HG03095 (cell line): ENCODE results near the gene UBASH3A.
"Not testable (repeated sequence)": the region's sequence is repeated elsewhere in the genome, so short reads cannot be mapped to it uniquely, and the experiment has no call there.

Experiments used
- ATAC-seq: cut with Tn5 transposase; IDR thresholded peaks from one replicate; pipeline ENCODE4 v1.9.1; 2021; ENCODE audit warnings: moderate library complexity; ENCODE audit not compliant: unreplicated experiment

UBASH3A gene

DNA sequence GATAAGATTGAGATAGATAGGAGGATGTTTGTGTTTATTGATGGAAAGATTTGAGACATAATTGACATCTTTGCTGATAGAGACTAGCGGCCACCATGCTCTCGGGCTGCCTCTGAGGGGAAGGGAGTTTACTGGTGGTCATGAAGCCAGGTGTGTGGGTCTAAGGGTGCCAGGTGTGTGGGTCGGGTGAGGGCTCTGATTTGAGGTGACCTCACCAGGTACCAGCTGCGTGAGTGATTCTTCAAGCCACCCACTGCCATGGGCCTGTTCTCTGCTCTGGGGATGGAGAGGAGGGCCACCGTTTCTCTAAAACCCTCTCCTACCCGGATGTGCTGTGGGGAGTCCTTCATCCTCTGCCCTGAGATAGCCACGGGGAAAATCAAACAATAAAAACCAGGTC lies 3.2 kb downstream of the UBASH3A start:
- no peak for ATAC-seq

GRCh38 chr21:42407476-42407875 lies 3.8 kb downstream of the UBASH3A start:
- ATAC-seq, result no peak

DNA sequence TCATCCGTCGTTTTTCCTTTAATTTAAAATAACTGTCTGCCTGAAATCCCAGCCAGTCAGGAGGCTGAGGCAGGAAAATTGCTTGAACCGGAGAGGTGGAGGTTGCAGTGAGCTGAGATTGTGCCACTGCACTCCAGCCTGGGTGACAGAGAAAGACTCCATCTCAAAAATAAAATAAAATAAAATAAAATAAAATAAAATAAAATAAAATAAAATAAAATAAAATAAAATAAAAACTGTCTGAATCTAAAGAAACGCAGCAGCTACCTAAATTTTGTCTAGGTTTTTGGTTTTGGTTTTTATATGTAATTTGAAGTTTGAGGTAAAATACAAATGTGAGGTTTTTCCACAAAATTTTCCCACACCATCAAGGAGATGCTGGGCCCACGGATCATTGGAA lies 5.0 kb downstream of the UBASH3A start:
- not testable (repeated sequence) for ATAC-seq

DNA sequence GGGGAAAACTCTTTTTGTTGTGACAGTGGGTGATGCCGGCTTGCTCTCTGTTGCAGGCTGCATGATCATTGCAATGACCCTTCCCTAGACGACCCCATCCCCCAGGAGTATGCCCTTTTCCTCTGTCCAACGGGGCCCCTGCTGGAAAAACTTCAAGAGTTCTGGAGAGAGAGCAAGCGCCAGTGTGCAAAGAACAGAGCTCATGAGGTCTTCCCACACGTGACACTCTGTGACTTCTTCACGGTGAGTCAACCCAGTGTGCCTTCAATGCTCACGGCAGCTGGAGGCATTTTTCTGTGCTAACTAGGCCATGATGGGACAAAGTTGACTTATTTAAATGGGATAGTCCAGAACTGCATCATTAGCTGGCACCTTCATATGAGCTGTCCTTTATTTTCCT lies 5.7 kb downstream of the UBASH3A start:
- no peak for ATAC-seq

DNA sequence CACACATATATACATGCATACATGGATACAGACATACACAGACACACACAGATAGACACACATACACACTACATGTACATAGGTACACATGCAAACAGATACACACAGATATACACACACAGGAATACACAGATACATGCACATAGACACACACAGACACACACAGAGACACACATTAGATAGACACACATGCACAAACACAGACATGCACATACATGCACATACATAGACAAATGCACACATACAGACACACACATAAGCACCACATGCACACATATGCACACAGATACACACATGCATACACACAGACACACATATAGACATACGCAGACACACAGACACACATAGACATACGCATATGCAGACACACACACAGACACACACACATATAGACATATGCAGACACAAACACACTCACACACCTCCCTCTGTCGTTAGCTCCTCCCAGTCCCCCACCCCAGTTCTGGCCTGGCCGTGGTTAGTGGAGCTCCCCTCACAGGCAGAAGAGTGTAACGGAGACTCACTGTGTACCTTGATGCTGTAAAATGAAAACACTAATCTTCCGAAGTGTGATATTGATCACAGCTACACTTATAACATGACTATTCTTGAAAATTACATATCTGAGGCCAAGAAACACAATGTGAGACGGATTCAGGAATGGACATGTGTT lies 7.6 kb downstream of the UBASH3A start:
- no peak for ATAC-seq

DNA sequence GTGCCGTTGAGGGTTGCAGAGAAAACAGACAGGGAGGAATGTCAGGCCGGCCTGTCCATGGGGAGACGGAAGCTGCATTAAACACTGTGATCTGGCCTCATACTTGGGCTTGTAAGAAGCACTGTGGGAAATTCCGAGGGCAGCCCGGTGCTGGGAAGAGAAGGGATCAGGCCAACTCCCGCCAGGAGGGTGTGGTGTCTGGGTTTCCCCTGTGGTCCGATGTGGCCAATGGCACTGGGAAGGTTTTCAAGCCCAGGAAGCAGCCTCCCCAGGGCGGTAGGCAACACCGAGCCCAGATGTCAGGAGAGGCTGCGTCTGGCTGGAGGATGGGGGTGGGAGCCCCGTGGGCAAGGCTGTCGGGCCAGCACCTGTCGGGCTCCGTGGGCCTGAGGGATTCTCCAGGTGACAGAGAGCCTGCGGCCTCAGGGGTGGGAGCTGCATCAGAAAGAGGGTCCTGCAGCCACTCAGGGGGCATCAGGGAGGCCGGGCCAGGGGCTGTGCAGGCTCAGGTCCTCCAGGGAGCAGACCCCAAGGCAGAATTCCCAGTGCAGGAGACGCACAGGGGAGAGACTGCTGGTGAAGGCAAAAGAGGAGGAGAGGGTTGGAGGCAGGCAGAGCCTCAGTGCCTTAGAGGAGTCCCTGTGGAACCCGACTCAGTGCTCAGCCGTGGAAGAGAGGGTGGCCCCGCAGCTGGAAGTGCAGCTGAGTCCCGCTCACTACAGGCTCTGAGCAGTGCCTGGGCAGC lies 8.4 kb downstream of the UBASH3A start:
- no peak for ATAC-seq

GRCh38 chr21:42412636-42412933 lies 8.9 kb downstream of the UBASH3A start:
- no peak for ATAC-seq

DNA sequence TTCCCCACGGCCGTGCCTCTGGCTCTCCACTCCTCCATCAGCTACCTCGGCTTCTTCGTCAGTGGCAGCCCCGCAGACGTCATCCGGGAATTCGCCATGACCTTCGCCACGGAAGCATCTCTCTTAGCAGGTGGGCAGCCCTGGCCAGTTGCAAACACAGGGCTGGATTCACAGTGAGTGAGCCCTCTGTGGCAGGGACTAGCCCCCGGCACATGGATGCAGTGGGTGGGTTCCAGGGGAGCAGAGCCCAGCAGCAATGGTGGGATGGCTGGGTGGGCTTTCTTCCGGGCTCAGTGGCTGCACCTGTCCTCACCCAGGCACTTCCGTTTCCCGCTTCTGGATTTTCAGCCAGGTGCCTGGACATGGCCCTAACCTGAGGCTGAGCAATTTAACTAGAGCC lies 9.4 kb downstream of the UBASH3A start:
- ATAC-seq, result no peak

- ATAC-seq, result no peak
Observed at GRCh38 chr21:42413500-42413899, 9.8 kb downstream of the UBASH3A start.

DNA sequence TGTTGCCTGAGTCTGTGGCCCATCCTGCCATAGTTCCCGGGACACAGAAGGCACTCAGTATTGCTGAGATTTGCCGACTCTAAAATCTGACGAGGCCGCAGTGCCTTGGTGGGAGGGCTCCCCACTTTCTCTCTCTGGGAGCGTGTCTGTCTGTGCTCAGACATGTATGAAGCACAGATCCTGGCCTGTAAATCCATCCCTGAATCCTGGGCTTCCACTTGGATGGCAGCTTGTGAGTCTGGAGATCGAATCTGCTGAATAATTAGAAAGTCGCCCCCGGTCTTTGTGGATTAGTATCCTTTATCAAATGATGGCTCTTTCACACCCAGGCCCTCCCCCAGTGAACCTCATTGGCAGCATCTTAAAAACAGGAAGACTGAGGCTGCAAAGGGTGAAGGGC lies 10.4 kb downstream of the UBASH3A start:
- ATAC-seq, result no peak

- ATAC-seq, result no peak
Observed at GRCh38 chr21:42414553-42414927, 10.8 kb downstream of the UBASH3A start.

DNA sequence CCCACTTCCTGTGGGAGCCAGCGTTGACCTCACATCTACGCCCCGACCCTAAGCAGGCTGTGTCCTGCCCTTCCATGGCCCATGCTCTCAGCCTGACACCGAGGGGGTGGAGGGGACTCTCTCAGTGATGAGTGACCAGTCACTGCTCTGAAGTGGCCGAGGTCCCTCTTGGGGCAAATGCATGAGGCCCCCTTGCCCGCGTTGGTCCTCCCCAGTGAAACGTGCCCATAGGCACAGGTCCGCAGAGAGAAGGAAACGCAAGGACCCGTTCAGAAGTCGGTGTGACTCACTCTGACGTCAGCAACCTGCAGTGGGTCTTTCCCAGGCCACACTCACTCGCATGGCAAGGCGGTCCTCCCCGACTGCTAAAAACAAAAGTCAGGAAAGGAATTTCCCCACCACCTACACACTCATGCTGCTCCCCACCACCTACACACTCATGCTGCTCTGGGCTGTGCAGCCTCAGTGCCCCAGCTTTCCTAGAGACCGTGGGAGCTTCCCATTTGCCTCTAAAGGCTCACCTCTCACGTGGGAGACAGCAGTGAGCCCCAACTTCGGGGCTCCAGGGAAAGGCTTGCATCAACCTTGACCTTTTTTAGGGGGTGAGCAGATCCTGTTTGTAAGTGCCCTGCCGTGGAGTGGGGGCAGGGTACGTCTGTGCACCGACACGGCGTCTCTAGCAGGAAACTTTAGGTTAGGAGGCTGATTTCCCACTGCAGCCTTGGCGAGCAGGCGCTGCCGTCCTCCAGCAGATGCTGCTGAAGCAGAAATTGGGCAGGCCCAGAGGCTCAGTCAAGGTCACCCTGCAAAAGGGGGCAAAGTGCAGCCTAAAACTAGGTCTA lies 11.4 kb downstream of the UBASH3A start:
- ATAC-seq, result peak; percentile 69

GRCh38 chr21:42417533-42417932 lies 13.8 kb downstream of the UBASH3A start:
- ATAC-seq, result no peak

GRCh38 chr21:42418886-42419285 lies 15.2 kb downstream of the UBASH3A start:
- no peak for ATAC-seq

DNA sequence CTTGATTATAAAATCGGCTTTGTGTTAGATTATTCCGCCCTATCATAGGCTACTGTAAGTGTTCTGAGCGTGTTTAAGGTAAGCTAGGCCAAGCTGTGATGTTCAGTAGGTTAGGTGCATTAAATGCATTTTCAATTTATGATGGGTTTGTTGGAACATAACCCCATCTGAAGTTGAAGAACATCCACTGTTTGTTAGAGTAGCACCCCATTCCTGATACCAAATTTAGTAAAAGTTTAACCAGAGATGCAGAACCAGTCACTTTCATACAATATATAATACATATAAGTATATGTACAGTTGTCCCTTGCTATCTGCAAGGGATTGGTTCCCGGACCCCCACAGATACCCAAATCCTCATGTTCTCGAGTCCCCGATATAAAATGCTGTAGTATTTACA lies 16.1 kb downstream of the UBASH3A start:
- ATAC-seq, result no peak

DNA sequence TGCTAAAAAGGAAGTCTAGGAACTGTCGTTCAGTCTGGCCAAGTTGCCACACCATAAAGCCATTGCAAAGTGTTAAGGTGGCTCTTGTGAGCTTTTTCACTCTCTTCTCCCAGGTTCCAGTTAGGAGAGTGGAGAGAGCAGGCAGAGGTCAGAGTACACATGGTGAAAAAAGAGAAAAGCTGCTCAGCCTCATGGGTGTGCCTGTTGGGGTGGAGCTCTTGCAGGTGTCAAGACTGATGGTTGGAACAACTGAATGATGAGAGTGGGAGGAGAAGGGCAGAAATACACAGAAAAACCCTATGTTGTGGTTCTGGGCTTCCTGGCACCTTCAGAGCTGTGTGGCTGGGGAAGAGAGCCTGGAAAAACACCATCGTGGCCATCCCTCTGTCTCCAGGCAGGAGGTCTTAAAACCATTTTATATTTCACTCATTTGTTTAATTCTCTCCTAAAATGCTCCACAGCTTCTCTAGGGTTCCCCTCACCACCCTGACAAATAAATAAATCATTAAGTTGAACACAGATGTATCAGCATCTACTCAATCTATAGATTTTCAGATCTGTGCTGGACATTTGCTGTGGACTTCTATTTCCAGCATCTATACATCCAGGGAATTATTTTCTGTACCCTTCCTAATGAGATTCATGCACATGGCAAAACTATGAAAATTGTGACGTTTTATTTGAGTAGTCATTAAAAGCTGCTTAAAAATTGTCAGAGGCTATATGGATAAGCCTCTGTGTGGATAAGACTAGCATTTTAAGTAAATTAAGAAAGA lies 17.5 kb downstream of the UBASH3A start:
- no peak for ATAC-seq

- ATAC-seq, result peak; percentile 67
Observed at GRCh38 chr21:42423197-42423675, 19.5 kb downstream of the UBASH3A start.

DNA sequence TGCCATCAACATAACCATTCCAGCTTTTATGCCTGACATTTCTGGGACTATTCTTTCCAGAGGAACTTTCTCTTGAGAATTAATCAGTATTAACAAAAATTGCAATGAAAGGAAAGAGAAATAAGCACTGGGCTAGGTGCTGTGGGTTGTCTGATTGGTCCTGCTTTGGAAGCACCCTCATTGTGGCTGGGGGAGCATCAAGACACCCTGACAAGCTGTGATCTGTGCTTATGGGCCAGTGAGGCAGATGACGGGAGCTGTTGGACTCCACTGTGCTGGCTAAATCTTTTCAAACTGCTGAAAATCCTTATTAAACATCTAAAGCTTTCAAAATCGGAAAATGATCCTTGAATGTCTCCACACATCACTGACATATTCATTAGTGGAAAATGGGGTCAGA lies 20.0 kb downstream of the UBASH3A start:
- no peak for ATAC-seq

DNA sequence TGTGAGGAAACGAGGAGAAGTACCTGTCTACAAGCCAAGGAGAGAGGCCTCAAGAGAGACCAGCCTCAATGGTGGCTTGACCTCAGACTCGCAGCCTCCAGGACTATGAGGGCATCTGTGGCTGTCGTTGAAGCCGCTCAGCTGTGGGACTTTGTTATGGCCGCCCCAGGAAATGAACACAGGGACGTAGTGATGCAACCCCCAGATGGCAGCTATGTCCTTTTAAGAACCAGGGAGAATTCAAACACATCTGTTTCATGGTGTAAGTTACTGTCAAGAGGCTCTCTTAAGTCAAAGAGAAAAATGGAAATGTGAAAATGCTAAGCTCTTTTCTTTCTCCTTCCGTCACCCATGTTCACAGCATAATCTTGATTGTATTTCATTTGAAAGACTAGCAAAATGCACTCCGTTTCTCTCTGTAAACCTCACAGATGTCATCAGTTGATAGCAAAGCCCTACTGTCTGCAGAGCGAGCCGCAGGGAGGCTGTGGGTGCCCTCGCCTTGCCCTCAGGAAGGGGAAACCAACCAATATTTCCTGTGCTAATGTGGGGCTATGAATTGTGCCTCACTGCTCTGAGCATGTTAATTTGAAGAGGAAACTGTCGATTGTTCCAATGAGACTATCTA lies 21.3 kb downstream of the UBASH3A start:
- ATAC-seq, result no peak

- no peak for ATAC-seq
Observed at GRCh38 chr21:42425591-42425990, 21.9 kb downstream of the UBASH3A start.

DNA sequence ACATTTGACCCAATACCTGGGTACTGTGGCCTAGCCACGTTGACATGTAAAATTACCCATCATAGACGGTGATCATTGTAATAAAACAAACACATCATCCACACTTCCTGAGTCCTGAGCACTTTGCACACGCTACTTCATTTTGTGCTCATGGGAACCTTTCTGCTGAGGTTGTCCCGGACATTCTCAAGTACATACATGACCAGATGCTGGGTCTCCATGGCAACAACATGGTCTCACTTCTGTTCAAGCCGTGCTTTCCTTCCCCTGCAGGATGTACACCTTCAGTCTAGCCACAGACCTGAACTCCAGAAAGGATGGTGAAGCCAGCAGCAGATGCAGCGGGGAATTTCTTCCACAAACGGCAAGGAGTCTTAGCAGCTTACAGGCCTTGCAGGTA lies 22.7 kb downstream of the UBASH3A start:
- no peak for ATAC-seq
